Right lobe of liver (tissue), 6 donors: Measurements from ENCODE around the gene GIGYF2. TPM values are rescaled to one million over a fixed set of nuclear protein-coding genes. Genes with fewer than 3 reads are reported as not detected.
A peak's percentile ranks its signal among the peaks of the same experiment; 100 is the strongest.

Experiments
- ATAC-seq, 4 donors: fragments of 200-7000 bp; cut with Tn5 transposase; one replicate each; pipeline ENCODE4 v1.9.1; 2020; ENCODE audit warnings: mild to moderate bottlenecking in 4 of 4, moderate library complexity in 4 of 4
- DNase-seq, 3 donors: peaks; one replicate each; pipeline ENCODE4 v3.0.0-alpha.2; 2020
- H3K27ac ChIP-seq, 3 donors: fragments of 200-600 bp; one replicate each; pipeline ENCODE4 v1.8.0; 2022
- H3K27me3 ChIP-seq, 2 donors: fragments of 200-600 bp; one replicate each; pipeline ENCODE4 v1.8.0; 2022
- H3K36me3 ChIP-seq, 4 donors: fragments of 200-600 bp; sonication (generic) in 1 of 4; one replicate each; pipeline versions ENCODE4 v1.5.1 to v1.8.0; 2017 to 2022; ENCODE audit warnings: control low read depth in 1 of 4
- H3K4me1 ChIP-seq, 4 donors: fragments of 200-600 bp; sonication (generic) in 1 of 4; one replicate each; pipeline versions ENCODE4 v1.5.1 to v1.8.0; 2017 to 2022; ENCODE audit warnings: control low read depth in 1 of 4
- H3K4me3 ChIP-seq, 3 donors: fragments of 200-600 bp; one replicate each; pipeline ENCODE4 v1.8.0; 2022
- H3K9me3 ChIP-seq, 4 donors: fragments of 200-600 bp; sonication (generic) in 1 of 4; one replicate each; pipeline versions ENCODE4 v1.5.1 to v1.8.0; 2017 to 2022; ENCODE audit warnings: control low read depth in 1 of 4
- CTCF ChIP-seq, 4 donors: fragments of 200-600 bp in 3 of 4; fragments of 450-650 bp in 1 of 4; IDR thresholded peaks; one replicate each; pipeline versions ENCODE4 v1.5.1 to v1.8.0; 2016 to 2022; ENCODE audit warnings: antibody characterized with exemption in 4 of 4, mild to moderate bottlenecking in 2 of 4
- POLR2A ChIP-seq: fragments of 450-650 bp; IDR thresholded peaks from one replicate; pipeline ENCODE4 v1.6.1; 2017; ENCODE audit warnings: antibody characterized with exemption, mild to moderate bottlenecking
- WGBS: methylation state at CpG from one replicate; pipeline ENCODE4 v1.1.6; 2018; ENCODE audit warnings: low coverage, low lambda C conversion rate; ENCODE audit not compliant: insufficient coverage; ENCODE audit errors: missing lambda C conversion rate; 5-methylcytosine and 5-hydroxymethylcytosine counted together
- intact Hi-C, 2 donors: fragments of 100-400 bp; cut with DNase I; formaldehyde crosslinking; loops; one replicate each; pipeline versions ENCODE4 v1.11.2 to v1.14.1; 2022
- total RNA-seq, 6 experiments: library from RNA; depleted of rRNA in 2 of 6; stranded (reverse); fragments of >200 nt in 2 of 6; fragmentation: NEBNext Ultra II Directional in 3 of 6; extraction: Animal tissue kit (Norgen Biotek cat#: 25700) in 3 of 6; gene quantifications; one replicate each; pipeline versions ENCODE4 v1.1.0 to v1.2.4, GENCODE V29; 2016 to 2023
- donor health status: DM: no; HTN: yes; CAD: no.
- donor health status: DM: no; HTN: no; CAD: no.
- donor health status: DM: no; HTN: no; CAD: no.
- donor health status: DM: no; HTN: yes; CAD: no.
- donor health status: DM: no; HTN: yes; CAD: no.

GIGYF2 gene
- total RNA-seq, 6 experiments from 2014 or later = 25.7 to 35.0 (median 32.6) TPM

DNA sequence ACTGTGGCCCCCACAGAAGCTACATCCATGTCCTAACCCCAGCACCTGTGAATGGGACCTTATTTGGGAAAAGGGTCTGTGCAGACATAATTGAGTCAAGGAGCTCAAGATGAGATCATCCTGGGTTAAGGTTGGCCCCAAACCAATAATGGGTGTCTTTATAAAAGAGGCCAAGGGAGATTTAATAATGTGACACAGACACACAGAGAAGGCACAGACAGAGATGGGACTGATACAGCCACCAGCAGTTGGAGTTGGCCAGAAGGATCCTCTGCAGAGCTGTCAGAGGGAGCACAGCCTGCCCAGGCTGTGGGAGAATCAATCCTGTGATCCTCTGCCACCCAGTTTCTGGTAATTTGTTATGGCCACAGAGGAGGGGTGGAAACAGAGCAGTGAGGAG, 199.0 kb downstream of the GIGYF2 start:
- no peak for ATAC-seq
- TF ChIP-seq CTCF (IDR thresholded peaks at IDR 0.05) (no peak), POLR2A (no peak)

GRCh38 chr2:232896720-232897597, 199.8 kb downstream of the GIGYF2 start:
- DNase-seq = no peak

More for the DNA sequence above, 199.0 kb downstream of the GIGYF2 start:
- H3K4me3 ChIP-seq = no peak overlapping the region
- H3K27ac ChIP-seq = no peak overlapping the region
- H3K4me1 ChIP-seq = no peaks in the 10 kb centered on the region
- DNase-seq = no peak
- H3K36me3 ChIP-seq = peaks cover 0 to 7% (median 0%) of the 10 kb centered on the region in 4 donors
- intact Hi-C loops = no loop called here
- no peaks in the 10 kb centered on the region for H3K27me3 ChIP-seq
- no peaks in the 10 kb centered on the region for H3K9me3 ChIP-seq

GRCh38 chr2:232897598-232898408, 200.7 kb downstream of the GIGYF2 start:
- WGBS = 91% methylated on average over 13 of the region's 24 CpGs
- Histone ChIP-seq H3K36me3 (peaks cover 0 to 7% (median 0%) of the 10 kb centered on the region in 4 donors), H3K27ac (no peak overlapping the region), H3K27me3 (no peaks in the 10 kb centered on the region), H3K4me3 (no peak overlapping the region), H3K9me3 (no peaks in the 10 kb centered on the region), H3K4me1 (no peaks in the 10 kb centered on the region)
- intact Hi-C loops = no loop called here
- DNase-seq = no peak
- no peak for TF ChIP-seq CTCF (IDR thresholded peaks at IDR 0.05)
- TF ChIP-seq POLR2A = no peak
- ATAC-seq = no peak

More at GRCh38 chr2:232896720-232897597, 199.8 kb downstream of the GIGYF2 start:
- H3K9me3 ChIP-seq = no peaks in the 10 kb centered on the region
- H3K36me3 ChIP-seq = peaks cover 0 to 7% (median 0%) of the 10 kb centered on the region in 4 donors
- intact Hi-C loops = no loop called here
- H3K4me1 ChIP-seq = no peaks in the 10 kb centered on the region
- H3K27ac ChIP-seq = no peak overlapping the region
- no peak for ATAC-seq
- TF ChIP-seq POLR2A (no peak), CTCF (IDR thresholded peaks at IDR 0.05) (no peak)
- H3K4me3 ChIP-seq = no peak overlapping the region
- WGBS = 90% methylated on average over 4 of the region's 9 CpGs
- no peaks in the 10 kb centered on the region for H3K27me3 ChIP-seq

DNA sequence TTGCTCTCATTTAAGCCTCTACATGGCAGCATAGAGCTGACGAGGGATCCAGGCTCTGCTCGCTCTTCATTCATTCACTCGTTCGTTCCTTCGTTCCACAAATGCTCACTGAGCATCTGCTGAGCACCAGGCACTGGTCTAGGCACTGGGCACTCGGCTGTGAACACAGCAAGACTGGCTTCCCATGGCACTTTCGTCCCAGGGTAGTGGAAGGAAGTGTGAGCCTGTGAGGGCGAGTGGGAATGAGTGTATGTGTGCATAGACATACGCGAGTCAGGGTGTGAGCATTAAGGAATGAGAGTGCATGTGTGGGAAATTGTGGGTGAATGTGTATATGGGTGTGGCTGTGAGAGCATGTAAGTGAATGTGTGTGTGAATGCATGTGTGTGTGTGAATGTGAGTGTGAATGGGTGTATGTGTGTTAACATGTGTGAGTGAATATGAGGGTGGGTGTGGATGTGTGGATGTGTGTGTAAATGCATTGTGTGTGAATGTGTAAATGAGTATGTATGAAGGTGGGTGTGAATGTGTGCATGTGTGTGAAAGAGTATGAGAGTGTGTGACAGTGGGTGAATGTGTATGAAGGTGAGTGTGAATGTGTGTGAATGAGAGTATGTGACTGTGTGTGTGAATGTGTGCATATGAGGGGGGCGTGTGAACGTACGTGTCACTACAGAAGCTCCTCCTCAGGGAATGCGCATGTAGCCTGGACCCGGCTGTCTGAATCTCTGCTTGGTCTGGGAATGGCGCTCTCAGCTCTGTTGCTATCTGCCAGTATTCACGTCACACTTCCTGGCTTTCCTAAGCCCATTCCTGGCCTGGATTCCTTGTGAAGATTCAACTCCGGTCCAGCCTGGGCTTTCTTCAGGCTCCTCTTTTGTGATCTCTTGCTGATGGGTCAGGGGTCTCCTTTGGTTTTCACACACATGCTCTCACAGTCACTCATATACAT, 201.7 kb downstream of the GIGYF2 start:
- H3K27me3 ChIP-seq = no peaks in the 10 kb centered on the region
- WGBS = 80% methylated on average over 16 of the region's 18 CpGs
- no peaks in the 10 kb centered on the region for H3K9me3 ChIP-seq
- no peak for TF ChIP-seq POLR2A
- TF ChIP-seq CTCF (IDR thresholded peaks at IDR 0.05) = no peak
- no peak overlapping the region for H3K4me3 ChIP-seq
- DNase-seq = no peak
- H3K36me3 ChIP-seq = peaks cover 0 to 7% (median 0%) of the 10 kb centered on the region in 4 donors
- intact Hi-C loops = no loop called here
- peak; percentile 53 to 72 (median 56) for ATAC-seq
- no peak overlapping the region for H3K27ac ChIP-seq
- no peaks in the 10 kb centered on the region for H3K4me1 ChIP-seq
